ENCODE measurements around the gene CHCHD6. TPM values are rescaled to one million over a fixed set of nuclear protein-coding genes. Genes with fewer than 3 reads are reported as not detected.

The CHCHD6 gene
- total RNA-seq, 1 experiment from 2014 or later, result 47.7 TPM

DNA sequence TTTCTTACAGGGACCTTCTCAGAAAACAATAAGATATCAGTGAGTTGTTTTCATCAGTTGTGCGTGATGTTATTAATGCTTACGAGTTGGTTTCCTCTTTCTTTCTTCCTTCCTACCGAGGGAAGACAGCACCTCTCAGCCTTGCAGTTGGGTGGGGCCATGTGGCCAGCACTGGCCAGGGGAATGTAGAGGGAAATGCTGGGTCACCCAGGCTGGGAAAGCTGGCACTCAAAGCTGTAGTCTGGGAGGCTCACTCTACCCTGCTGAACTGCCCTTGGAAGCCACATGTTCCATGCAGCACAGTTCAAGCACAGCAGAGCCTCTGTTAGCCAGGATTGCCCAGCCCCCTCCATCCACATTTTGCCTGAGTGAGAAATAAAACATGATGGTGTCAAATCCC lies 10.1 kb upstream of the CHCHD6 start:
- no TSS peak for BruUV-seq (replicated peaks)
- CTCF ChIA-PET, result interaction anchor here (0.6 kb wide), 1 partner anchor 1100 kb away, joined by 3 read pairs; no protein-coding TSS in a partner anchor
- Histone ChIP-seq H4K20me1 (ENCODE audit: insufficient read depth) (no peaks in the 10 kb centered on the region), H3F3A (ENCODE audit: insufficient read depth, low read depth) (no peaks in the 10 kb centered on the region), H3K4me2 (no peak overlapping the region), H3K4me1 (replicated peaks; ENCODE audit: insufficient read depth) (no peaks in the 10 kb centered on the region), H3K9me2 (ENCODE audit: insufficient read depth) (no peaks in the 10 kb centered on the region), H3K27ac (no peak overlapping the region), H3K27me3 (ENCODE audit: insufficient read depth, low read depth) (no peaks in the 10 kb centered on the region; the same call in 1 of the 2 replicates), H3K4me3 (no peak overlapping the region), H3K79me2 (ENCODE audit: low read depth) (no peaks in the 10 kb centered on the region), H3K36me3 (ENCODE audit: low read depth) (no peaks in the 10 kb centered on the region), H3K9me3 (ENCODE audit: insufficient read depth, low read depth) (no peaks in the 10 kb centered on the region), H2AFZ (no peak overlapping the region)
- intact Hi-C loops (cut with micrococcal nuclease; ENCODE audit: unreplicated experiment), result no loop called here
- POLR2A ChIA-PET (ENCODE audit: unreplicated experiment), result no interaction called here
- DNase-seq, result no peak
- no peak for TF ChIP-seq EZH2 (IDR thresholded peaks at IDR 0.05; ENCODE audit: low read depth)
- no peak for TF ChIP-seq CTCF (conservative IDR thresholded peaks at IDR 0.05)

DNA sequence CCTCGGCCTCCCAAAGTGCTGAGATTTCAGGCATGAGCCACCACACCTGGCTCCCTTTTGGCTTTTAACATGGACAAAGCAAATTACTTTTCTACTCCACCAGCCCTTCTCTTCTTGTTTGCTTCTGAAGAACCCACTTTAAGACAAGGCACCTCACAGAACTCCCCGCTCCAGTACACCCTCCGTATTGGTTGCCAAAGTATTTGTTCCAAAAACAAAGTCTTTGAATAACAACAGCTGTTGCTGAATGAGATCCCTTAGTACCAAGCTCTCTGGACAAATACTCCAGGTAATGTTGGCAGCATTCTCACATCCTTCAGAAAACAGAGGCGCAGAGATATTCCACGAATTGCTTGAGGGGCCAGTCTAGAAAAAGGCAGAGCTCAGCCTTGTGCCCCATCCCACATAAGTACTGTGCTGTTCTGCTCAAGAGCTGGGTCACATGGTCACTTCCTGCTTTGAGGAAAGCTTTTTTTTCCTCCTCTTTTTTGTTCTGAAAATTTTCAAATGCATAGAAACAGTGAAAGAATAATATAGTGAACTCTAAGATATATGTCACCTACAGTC lies 7.3 kb upstream of the CHCHD6 start:
- Histone ChIP-seq H3K9me3 (ENCODE audit: insufficient read depth, low read depth) (no peaks in the 10 kb centered on the region), H3K4me2 (no peak overlapping the region), H3K4me1 (replicated peaks; ENCODE audit: insufficient read depth) (no peaks in the 10 kb centered on the region), H3F3A (ENCODE audit: insufficient read depth, low read depth) (no peaks in the 10 kb centered on the region), H3K27ac (no peak overlapping the region), H3K9me2 (ENCODE audit: insufficient read depth) (no peaks in the 10 kb centered on the region), H3K27me3 (ENCODE audit: insufficient read depth, low read depth) (no peaks in the 10 kb centered on the region; the same call in 1 of the 2 replicates), H2AFZ (no peak overlapping the region), H4K20me1 (ENCODE audit: insufficient read depth) (no peaks in the 10 kb centered on the region), H3K4me3 (no peak overlapping the region), H3K79me2 (ENCODE audit: low read depth) (no peaks in the 10 kb centered on the region), H3K36me3 (ENCODE audit: low read depth) (no peaks in the 10 kb centered on the region)
- CTCF ChIA-PET, result no interaction called here
- intact Hi-C loops (cut with micrococcal nuclease; ENCODE audit: unreplicated experiment), result no loop called here
- no peak for DNase-seq
- no TSS peak for BruUV-seq (replicated peaks)
- TF ChIP-seq CTCF (conservative IDR thresholded peaks at IDR 0.05), result no peak
- TF ChIP-seq EZH2 (IDR thresholded peaks at IDR 0.05; ENCODE audit: low read depth), result no peak
- POLR2A ChIA-PET (ENCODE audit: unreplicated experiment), result interaction anchor here (0.6 kb wide), 1 partner anchor 1038 kb away, joined by 5 read pairs; no protein-coding TSS in a partner anchor

GRCh38 chr3:126699011-126699410 lies 5.0 kb upstream of the CHCHD6 start:
- Histone ChIP-seq H3K27me3 (ENCODE audit: insufficient read depth, low read depth) (no peaks in the 10 kb centered on the region; the same call in 1 of the 2 replicates), H3K4me1 (replicated peaks; ENCODE audit: insufficient read depth) (peaks cover 9% of the 10 kb centered on the region), H3K9me2 (ENCODE audit: insufficient read depth) (no peaks in the 10 kb centered on the region), H3F3A (ENCODE audit: insufficient read depth, low read depth) (no peaks in the 10 kb centered on the region), H4K20me1 (ENCODE audit: insufficient read depth) (no peaks in the 10 kb centered on the region), H3K9me3 (ENCODE audit: insufficient read depth, low read depth) (no peaks in the 10 kb centered on the region), H3K4me2 (no peak overlapping the region), H3K27ac (no peak overlapping the region), H3K36me3 (ENCODE audit: low read depth) (no peaks in the 10 kb centered on the region), H3K4me3 (no peak overlapping the region), H3K79me2 (ENCODE audit: low read depth) (no peaks in the 10 kb centered on the region), H2AFZ (no peak overlapping the region)
- BruUV-seq (replicated peaks), result no TSS peak
- no peak for DNase-seq
- intact Hi-C loops (cut with micrococcal nuclease; ENCODE audit: unreplicated experiment), result no loop called here
- ChIA-PET CTCF (no interaction called here), POLR2A (ENCODE audit: unreplicated experiment) (no interaction called here)
- TF ChIP-seq EZH2 (IDR thresholded peaks at IDR 0.05; ENCODE audit: low read depth) (no peak), CTCF (conservative IDR thresholded peaks at IDR 0.05) (no peak)

All from PC-9 (cell line).